Ecto neural progenitor cell (in vitro differentiated cells): ENCODE data around the gene SLC25A53.
"Not testable (repeated sequence)": the region's sequence is repeated elsewhere in the genome, so short reads cannot be mapped to it uniquely, and the experiment has no call there.

ENCODE experiments used
- DNase-seq: peaks from one replicate; pipeline ENCODE4 v3.0.0-alpha.2; 2018; ENCODE audit warnings: low spot score

The SLC25A53 gene

DNA sequence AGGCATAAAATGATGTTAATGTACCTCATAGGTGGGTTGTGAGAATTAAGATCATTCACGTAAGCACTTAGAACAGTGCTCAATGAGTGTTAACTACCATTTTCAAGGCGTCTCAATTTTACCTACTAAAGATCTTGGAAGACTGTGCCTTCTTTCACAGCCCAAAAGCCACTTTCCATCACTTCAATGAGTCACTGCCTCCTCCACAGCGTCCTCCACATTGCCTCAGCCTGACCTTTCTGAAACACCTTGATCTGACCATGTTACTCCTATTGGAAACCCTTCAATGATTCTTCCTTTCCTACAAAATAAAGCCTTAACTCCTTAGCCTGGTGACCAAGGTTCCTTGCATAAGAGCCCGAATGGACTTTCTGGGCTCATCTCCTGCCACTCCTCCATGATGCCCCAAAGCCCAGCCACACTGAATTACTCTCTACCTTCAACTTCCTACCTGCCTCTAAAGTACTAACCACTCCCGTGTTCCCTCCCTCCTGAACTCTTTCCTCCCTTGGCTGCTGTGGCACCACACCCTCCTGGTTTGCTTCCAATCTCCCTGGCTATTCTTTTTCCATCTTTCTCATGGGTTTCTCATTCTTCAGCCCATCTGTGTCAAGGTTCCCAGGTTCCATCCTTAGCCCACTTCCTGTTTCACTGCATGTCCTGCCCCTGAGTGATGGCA, 22.1 kb downstream of the SLC25A53 start:
- no peak for DNase-seq

DNA sequence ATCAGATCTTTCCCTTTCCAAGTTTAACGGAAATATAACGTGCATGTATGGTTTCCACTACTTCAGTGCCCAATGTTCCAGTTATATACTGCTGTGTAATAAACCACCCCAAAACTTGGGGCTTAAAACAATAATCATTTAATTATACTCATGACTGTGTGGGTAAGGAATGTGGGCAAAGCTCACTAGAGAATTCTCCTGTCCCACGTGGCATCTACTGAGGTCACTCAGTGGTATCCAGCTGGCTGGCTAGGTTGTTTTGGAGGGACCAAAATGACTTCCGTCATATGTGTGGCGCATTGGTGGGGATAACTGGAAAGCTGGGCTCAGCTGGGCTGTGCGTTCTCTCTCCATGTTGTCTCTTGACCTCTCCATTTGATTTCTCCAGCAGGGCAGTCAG, 26.0 kb downstream of the SLC25A53 start:
- DNase-seq = no peak

DNA sequence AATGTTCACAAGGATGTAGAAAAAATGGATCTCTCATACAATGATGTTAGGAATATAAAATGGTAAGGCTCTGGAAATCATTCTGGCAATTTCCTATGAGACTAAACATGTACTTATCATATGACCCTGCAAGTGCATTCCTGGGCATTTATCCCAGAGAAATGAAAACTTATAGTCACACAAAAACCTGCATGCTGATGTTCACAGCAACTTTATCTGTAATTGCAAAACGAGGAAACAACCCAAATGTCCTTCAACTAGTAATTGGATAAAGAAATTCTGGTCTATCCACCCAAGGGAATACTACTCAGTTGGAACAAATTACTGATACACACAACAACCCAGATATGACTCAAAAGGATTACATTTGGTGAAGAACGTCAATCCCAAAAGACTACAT, 30.0 kb downstream of the SLC25A53 start:
- no peak for DNase-seq

DNA sequence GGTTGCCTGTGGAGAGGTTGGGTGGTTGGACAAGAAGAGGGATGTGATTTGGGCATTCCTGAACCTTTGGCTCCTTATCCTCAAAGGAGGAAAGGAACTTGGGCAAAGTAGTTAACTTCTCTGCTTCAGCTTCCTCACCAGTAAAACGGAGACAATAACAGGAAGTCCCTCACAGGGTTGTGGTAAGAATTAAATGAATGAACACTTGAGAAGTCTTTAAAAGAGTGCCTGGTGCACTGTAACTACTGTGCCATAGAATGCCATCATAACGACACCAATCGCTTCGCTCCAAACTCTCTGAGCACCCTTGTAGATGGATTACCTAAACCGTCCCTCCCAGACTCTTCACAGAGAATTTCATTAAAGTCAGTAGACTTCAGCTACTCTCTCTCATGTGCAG, 34.0 kb downstream of the SLC25A53 start:
- no peak for DNase-seq

DNA sequence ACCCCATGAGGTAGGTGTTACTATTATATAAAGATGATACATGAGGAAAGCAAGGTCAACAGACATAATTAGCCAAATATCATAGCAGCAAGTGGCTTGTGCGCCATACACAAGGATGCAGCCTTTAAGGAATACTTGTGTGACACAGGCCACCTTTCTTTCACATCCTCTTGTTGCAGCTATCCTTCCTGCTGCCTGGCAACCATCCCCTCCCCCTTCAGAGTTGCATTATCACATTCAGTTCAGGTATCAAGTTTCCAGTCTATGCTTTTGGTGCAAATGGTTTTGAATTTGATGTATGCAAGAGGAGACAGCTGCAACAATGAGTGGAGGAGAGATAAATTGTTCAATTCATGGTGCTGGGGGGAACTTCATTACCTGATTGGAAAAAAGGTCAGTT, 38.0 kb downstream of the SLC25A53 start:
- no peak for DNase-seq

DNA sequence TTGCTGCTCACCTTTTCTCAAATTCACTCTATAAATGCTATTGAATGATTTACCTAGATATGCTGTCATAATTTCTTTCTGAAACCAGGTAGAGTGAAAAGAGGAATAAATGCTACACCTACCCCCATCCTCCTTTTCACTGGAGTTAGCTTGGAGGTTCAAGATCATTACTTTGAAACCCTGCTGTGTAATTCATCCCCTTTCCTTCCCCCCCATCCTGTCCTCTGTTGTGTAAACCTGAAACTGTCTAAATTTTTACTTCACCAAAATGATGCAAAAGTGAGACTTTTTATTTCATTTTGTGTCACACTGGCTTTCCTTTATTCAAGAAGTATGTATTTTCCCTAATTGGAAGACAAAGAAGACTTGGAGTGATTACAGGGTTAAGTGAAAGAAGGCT, 39.0 kb downstream of the SLC25A53 start:
- DNase-seq = no peak

DNA sequence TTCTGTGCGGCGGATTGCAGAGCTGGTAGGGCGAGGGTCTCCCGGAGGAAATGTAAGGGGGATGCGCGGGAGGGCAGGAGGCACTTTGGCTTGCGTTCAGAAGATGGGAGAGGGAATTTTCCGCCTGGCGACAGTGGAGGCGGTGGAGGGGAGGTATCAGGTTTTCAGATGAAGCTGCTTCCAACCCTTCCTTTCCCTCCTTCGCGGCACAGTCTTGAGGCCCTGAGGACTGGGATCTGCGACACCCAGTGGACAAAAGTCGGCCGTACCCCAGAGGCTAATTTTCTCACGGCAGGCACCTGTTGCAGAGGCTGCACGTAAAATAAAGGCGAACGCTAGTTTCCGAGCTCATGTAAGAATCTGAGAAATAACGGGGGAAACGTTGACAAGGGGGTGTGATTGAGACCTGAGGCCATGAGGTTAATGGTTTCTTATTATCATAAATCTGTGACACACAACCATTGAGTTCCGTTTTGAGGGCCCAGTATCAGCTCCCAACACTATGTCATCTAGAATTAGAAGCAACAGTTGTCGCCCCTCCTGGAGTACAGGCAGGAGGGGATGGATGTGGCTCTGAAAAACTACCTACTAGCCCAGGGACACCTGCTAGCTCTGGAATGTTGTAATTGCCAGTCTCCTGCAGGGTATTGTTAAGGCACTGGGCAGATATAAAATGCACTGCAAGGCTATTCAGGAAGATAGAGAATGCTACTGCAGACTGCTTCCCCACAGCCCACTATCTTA, 43.4 kb downstream of the SLC25A53 start:
- peak; percentile 71 for DNase-seq

DNA sequence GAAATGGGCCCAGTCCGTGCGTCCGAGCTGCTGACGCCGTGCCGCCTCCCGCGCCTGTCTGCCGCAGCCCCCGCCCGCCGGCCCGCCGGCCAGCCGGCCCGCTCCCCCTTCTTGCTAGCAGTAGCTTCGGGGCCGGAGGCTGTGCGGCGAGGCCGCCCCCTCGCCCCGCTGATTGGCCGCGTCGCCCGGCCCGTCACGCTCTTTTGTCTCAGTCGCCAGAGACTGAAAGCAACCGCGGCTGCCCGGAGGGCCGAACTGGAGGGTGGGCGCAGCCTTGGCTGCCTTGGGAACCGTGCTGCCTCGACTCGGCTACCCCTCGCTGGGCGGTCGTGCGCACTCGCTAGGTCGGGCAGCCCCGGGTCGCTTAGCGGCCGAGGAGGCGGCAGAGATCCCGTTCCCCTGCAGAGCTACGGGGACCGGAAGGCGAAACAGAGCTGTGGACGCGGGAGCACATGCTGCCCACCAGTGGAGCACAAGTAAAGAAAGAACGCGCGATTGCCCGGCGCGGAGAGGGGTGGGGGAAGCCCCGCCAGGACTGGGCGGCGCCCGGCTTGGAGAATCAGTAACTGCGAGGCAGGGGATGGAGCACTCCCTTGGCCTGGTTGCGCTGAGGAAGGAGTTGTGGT, 44.4 kb downstream of the SLC25A53 start, which contains the start of gene ZCCHC18:
Gene ZCCHC18 (plus strand): TSS at position 198 of the 626 bp plus-strand sequence. CDS start 1,589 bp downstream, outside the sequence.
- DNase-seq = peak; percentile 89

DNA sequence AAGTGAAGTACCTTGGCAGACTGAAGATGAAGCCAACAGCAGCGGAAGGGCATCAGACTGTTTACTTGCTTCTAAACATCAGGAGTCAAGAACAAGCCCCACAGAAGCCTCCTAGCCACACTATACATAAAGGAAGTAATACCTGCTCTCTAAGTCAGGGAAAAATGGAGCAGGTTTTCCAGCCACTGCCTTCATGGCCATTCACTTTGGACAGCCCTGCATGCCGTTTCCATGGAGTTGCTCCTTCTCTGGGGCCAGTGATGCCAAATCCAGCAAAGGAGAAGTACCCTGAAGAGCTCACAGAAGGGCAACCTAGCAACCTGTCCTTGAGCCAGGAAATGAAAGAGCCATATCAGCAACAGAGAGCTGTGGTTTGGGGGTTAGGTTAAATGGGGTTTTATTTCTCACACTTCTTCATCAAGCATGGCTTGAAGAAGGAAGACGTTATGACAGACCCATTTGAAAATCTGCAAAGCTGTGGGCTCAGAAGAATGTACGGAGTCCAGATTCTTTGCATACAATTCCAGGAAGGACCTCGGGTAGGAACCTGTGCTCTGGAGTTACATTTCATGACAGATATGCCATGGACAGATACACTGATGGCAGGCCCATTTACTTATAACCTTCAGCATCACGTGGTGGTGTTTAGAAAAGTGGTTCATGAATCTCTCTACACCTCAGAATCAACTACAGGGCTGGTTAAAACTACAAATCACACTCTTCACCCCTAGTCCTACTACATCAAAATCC, 46.1 kb downstream of the SLC25A53 start:
- DNase-seq = not testable (repeated sequence)

DNA sequence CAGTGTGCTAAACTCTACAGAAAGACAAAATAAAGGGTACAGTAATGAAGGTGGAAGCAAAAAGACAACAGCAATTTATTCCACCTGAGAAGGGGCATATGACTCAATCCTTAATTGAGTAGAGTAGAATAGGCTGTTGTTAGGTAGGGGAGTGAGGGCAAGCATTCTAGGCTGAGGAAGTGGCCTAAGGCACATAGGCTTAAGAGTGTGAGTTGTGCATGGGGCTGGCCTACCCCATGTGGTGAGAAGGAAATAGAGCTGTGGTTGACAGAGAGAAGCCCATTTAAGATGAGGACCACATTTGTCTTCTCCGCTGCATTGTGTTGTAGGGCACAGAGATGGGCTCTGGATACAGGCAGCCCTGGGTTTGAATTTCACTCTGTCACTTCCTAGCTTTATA, 47.9 kb downstream of the SLC25A53 start:
- no peak for DNase-seq

DNA sequence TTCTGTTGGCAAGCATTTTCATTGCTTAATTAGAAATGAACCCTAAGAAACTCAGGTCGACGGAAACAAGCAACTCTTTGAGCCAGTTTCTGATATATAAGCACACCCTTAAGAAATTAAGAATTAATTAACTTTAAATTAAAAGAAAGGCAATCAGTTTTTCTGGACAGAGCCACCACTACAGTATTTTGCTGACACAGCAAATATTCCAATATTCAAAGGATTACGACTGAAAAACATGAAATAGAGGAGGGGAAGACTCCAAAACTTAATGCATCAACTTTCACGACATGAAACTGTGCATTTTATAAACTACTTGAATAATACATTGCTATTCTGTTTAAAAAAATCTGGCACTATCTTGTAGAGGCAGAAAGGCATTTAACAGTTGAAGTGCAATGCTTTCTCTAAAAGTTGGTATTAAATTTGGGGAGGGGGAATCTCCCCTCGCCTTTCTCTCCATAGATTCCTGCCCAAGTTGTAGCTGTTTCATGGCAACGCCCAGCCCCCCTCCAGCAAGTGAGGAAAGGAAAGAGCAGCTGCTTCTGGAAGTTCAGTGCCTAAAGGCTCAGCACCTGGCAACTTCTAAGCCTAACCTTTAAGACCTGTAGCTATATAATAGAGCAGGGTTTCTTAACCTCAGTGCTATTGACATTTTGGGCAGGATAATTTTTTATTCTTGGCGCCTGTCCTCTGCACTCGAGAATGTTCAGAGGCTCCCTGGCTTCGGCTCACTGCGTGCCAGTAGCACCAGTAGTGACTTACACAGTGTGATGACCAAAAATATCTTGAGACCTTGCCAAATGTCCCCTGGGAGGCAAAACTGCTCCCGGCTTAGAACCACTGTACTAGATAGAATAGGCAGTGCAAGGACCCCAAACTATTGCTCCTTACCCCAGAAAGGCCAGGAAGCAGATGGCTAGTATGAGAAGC, 51.2 kb downstream of the SLC25A53 start:
- no peak for DNase-seq

DNA sequence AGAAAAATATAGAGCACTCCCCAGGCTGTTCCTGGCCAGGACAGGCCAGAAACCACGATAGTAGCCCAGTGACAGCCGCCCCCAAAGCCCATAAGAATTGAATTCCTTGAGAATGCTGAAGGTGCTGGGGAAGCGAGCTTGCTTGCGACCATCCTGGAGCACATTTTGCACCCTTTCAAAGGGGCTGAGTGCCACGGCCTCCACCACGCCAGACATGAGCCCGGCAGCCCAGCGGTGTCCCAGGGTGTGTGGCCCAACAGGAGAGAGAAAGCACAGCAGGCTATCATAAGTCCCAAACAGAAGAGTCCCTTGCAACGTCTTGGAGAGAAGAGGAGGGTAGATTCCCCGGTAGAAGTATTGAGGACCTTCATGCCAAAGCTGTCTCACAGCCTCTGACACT, 52.1 kb downstream of the SLC25A53 start:
- no peak for DNase-seq

DNA sequence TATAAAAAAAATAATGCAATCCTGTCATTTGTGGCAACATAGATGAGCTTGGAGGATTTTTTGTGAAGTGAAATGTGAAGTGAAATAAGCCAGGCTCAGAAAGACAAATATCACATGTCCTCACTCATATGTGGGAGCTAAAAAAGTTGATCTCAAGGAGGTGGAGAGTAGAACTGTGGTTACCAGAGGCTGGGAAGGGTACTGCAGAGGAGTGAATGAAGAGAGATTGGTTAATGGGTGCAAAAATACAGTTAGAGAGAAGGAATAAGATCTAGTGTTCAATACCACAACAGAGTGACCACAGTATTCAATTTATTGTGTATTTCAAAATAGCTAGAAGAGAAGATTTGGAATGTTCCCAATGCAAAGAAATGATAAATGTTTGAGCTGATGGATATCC, 57.9 kb downstream of the SLC25A53 start:
- no peak for DNase-seq

DNA sequence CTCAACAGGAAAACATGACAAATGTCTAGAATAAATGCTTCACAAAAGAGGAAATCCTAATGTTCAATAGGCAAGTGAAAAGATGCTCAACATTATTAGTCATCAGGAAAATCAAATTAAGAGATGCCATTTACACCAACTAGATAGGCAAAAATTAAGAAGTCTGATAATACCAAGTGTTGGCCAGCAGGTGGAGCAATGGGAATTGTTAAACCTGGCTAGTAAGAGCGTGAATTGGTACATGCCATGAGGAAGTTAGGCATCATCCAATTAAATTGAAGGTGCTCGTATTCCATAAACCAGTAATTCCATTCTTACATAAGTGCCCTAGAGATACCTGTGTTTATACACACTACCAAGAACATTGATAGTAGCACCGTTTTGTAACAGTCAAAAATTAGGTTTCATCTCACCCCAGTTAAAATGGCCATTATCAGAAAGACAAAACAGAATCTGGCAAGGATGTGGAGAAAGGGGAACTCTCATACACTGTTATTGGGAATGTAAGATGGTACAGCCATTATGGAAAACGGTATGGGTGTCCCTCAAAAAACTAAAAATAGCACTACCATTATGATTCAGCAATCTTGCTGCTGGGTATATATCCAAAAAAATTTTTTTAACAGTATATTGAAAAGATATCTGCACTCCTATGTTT, 58.5 kb downstream of the SLC25A53 start:
- no peak for DNase-seq

DNA sequence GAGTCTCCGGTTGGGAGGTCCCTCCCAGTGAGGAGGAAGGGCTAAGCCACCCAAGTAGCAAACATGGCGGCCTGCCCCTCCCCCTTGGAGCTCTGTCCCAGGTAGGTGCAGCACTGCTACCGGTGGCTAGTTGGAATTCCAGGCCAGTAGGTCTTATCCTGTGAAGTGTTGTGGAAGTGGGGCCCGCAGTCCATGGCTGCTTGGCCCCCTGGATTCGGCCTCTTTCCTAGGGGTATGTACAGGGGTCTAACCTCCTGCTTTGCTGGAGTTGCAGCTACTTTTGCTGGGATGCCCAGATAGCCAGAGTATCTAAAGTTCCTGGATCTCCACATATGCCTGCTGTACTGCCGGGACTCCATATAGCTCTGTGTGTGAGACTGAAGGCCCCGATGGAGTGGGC, 70.9 kb downstream of the SLC25A53 start:
- no peak for DNase-seq

DNA sequence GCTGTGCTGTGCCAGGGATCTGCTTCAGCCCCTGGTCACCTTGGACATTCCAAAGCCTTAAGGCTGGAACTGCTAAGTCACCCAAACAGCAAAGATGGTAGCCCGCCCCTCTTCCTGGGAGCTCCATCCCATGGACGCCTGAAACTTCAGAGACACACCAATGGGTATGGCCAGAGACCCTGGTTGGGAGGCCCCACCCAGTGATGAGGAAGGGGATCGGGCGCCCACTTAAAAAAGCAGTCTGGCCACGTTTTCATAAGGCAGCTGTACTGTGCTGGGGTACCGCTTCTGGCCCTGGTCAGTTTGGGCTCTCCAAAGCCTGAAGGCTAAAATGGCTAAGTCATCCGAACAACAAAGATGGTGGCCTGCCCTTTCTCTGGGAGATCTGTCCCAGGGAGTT, 71.3 kb downstream of the SLC25A53 start:
- no peak for DNase-seq

DNA sequence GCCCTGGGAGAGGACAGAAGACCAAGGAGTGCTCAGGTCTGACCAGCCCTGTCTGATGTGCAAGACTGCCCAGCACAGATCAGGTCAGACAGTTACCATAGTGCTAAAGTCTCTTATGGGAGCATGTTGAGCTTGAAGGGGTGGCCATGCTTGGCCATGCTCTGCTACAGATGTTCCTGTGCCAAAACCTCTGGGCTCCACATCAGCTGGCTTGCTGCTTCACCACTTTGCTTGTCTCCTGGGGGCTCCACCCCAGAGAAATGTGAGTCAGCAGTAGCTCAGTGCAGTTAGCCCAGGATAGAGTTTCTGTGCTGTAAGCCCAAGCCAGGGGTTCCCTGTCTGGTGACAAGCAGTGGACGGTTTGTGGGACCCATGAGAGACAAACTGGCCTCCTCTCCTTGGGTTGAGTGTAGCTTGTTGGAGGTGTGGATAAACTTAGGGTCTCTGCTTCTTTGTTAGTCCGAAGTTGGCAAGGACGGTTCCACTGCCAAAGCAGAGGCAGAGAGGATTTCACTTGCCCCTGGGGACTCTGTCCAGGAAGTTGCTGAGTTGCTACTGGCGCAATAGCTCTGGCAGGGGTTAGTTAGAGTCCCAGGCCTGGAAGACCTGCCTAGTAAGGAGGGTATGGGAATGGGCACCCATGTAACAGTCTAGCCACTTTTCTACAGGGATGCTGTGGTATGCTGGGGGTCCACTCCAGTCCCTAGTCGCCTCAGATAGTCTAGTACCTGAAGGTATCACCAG, 72.1 kb downstream of the SLC25A53 start:
- no peak for DNase-seq

DNA sequence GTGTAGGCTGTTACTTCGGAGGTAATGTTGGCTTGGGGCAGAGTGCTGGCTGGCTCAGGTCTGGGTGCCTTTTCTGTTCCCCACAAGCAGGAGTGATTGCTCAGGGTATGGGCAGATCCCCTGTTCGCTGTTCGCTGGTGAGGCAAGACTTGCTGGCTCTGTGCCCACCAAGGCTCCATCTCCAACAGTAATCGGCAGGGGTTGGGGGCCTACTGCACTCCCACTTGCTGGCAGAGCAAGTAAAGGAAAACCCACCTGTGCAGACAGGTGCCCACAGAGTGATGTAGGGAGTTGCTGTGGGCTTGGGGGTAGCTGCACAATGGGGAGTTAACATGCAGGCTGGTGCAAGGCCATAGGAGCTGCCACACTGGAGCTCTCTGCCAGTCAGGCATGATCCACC, 72.7 kb downstream of the SLC25A53 start:
- no peak for DNase-seq

DNA sequence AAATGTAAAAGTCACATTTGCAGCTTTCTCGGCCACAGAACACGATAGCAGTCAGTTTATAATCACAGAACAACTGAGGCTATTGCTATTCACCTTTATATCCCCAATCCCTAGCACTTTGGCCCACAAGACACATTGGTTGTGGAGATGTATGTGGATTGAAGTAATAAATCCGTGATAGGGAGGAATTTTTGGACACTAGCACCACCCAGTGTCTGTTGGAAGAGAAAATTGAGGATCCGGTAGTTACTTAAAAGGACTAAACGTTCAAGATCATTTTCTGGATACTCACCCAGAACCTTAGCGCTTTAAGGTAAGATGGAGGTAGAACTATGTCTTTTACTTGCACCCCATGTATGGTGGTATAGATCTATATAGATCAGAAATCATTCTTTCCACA, 79.0 kb downstream of the SLC25A53 start:
- not testable (repeated sequence) for DNase-seq
